Measurements from ENCODE around the gene PLOD3.

Gene PLOD3

DNA sequence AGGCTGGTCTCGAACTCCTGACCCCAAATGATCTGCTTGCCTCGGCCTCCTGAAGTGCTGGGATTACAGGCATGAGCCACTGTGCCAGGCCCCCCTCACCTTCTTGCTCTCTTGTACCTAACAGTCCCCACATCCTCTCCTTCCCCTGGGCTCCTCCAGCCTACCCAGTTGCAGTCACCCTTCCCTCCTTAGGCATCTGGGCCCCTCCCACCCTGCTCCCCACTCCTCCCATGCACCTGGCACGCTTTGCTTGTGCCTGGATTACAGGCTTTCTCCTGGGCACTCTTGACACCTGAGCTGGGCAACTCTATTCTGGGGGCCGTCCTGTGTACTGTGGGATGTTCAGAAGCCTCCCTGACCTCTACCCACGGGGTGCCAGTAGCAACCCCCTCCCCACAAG, 17.3 kb upstream of the PLOD3 start:
- peaks cover 32% of the 10 kb centered on the region for H3K27me3 Mint-ChIP-seq
- intact Hi-C loops (cut with micrococcal nuclease), result no loop called here
- H3K36me3 Mint-ChIP-seq (ENCODE audit: low read depth), result peaks cover 87% of the 10 kb centered on the region

DNA sequence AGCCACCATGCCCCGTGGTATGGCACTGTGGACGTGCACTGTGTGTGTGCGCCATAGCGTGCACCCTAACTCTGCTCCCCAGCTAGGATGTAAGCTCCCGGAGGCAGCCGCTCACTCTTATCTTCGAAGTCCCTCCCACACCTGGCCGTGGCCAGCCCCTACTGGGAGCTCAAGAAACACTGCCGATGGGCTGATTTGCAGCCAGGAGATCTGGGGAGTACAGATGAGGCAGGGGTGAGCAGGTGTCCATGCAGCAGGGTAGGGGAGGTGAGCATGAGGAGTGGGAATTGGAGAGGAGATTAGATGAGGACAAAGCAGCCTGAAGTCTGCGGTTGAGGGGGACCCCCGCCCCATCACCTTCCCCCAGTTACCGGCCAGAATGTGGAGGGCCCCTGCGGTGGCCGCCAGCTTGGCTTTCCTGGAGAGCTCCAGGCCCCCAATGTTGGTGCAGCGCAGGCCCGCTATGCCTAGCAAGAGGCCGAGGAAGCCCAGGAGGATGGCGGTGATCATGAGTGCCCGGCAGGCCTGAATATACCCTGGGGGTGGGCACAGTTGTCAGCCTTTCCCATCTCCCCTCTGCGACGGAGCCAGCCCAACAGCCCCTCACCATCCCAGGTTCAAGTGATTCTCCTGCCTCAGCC, 16.6 kb upstream of the PLOD3 start:
- peaks cover 24% of the 10 kb centered on the region for H3K4me1 Mint-ChIP-seq (ENCODE audit: low read depth)
- intact Hi-C loops (cut with micrococcal nuclease), result no loop called here
- H3K4me3 Mint-ChIP-seq, result no peak overlapping the region
- H3K9me3 Mint-ChIP-seq, result no peaks in the 10 kb centered on the region
- no peak overlapping the region for H3K27ac Mint-ChIP-seq
- H3K36me3 Mint-ChIP-seq (ENCODE audit: low read depth), result peaks cover 87% of the 10 kb centered on the region
- peaks cover 25% of the 10 kb centered on the region for H3K27me3 Mint-ChIP-seq

More for the DNA sequence above, 17.3 kb upstream of the PLOD3 start:
- H3K4me1 Mint-ChIP-seq (ENCODE audit: low read depth), result peaks cover 30% of the 10 kb centered on the region
- H3K4me3 Mint-ChIP-seq, result no peak overlapping the region
- no peak overlapping the region for H3K27ac Mint-ChIP-seq
- H3K9me3 Mint-ChIP-seq, result no peaks in the 10 kb centered on the region

DNA sequence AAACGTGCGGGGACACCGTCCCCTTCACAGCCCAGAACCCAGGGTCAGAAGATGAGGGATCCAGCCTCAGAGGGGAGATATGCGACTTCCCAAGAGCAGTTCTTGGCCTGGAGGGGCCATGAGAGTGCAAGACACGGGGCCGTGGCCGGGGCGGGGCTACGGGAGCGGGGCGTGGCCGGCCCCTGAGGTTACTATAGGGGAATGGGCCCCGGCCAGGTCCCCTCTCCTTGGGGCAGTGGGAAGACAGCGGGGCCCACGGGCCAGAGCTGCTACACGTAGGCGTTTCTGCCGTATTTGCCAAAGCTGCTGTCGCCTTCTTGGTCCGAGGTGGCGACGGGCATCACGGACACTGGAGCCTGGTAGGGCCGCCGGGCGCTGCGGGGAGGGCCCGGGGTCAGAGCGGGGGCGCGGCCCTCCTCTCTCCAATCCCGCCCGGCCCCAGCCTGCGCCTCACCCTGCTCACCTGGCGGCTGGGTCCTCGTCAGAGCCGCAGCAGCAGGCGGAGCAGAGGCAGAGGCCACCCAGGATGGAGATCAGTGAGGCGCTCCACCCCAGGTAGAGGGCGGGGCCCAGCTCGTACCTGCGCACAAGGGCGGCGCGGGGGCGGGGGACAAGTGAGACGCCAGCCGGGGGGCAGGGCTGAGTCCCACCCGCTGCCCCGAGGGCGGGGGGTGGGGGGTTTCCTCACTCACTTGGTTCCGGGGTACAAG, 14.9 kb upstream of the PLOD3 start:
- intact Hi-C loops (cut with micrococcal nuclease), result no loop called here
- no peaks in the 10 kb centered on the region for H3K9me3 Mint-ChIP-seq
- H3K36me3 Mint-ChIP-seq (ENCODE audit: low read depth), result peaks cover 87% of the 10 kb centered on the region
- no peak overlapping the region for H3K27ac Mint-ChIP-seq
- H3K4me1 Mint-ChIP-seq (ENCODE audit: low read depth), result peaks cover 7% of the 10 kb centered on the region
- no peak overlapping the region for H3K4me3 Mint-ChIP-seq
- H3K27me3 Mint-ChIP-seq, result peaks cover 10% of the 10 kb centered on the region

DNA sequence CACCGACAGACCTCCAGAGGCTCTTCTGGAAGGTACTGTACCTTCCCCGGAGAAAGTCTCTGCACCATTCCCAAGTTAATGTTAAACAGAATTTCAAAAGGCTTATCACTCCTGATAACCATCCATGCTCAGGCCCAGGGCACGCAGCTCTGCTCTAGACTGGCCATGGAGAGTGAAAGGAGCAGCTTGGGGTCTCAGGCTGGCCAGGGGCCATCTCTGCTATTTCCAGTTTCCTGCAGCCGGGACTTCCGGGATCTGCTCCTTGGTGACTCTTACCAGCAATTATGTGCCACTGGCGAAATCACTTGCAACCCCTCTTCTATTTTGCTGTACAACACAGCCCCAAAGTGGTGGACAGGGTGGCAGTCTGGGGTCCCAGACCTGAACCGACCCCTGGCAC, 14.3 kb upstream of the PLOD3 start:
- Mint-ChIP-seq H3K4me1 (ENCODE audit: low read depth) (peaks cover 7% of the 10 kb centered on the region), H3K9me3 (no peaks in the 10 kb centered on the region), H3K4me3 (no peak overlapping the region), H3K27ac (no peak overlapping the region), H3K36me3 (ENCODE audit: low read depth) (peaks cover 87% of the 10 kb centered on the region), H3K27me3 (peaks cover 5% of the 10 kb centered on the region)
- intact Hi-C loops (cut with micrococcal nuclease), result no loop called here

DNA sequence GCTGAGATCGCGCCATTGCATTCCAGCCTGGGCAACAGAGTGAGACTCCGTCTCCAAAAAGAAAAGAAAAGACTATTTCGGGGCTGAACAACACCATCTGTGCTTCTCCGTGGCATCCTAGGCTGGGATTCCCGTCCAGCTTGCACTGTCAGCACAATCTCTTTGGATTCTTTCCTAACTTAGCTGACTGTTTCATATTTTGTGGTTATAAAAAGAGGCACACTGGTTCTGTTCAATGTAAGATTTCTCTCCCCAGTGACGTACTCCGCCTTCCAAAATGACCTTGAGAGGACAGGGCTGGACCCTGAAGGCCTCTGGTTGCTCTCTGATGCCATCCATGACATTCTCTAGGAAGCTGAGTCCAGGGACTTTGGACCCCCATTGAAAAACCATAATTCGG, 9.3 kb upstream of the PLOD3 start:
- peaks cover 97% of the 10 kb centered on the region for H3K36me3 Mint-ChIP-seq (ENCODE audit: low read depth)
- H3K27ac Mint-ChIP-seq, result no peak overlapping the region

DNA sequence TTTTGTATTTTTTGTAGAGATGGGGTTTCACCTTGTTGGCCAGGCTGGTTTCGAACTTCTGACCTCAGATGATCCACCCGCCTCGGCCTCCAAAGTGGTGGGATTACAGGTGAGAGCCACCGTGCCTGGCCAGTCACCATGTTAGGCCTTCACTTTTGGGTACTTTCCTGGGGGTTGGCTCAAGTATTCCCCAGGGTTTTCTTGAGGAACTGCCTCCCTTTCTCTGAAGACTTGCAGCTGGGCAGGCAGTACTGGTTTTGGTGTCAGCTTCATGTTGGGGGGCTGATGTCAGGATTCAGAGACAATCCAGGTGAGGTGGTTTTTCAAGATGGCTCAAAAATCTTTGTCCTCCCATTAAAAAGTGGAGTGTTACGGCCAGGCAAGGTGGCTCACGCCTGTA, 8.3 kb upstream of the PLOD3 start:
- Mint-ChIP-seq H3K4me3 (no peak overlapping the region), H3K27ac (no peak overlapping the region), H3K36me3 (ENCODE audit: low read depth) (peaks cover 98% of the 10 kb centered on the region), H3K27me3 (no peaks in the 10 kb centered on the region), H3K4me1 (ENCODE audit: low read depth) (peaks cover 26% of the 10 kb centered on the region), H3K9me3 (no peaks in the 10 kb centered on the region)
- intact Hi-C loops (cut with micrococcal nuclease), result no loop called here

More for the DNA sequence above, 9.3 kb upstream of the PLOD3 start:
- peaks cover 20% of the 10 kb centered on the region for H3K4me1 Mint-ChIP-seq (ENCODE audit: low read depth)
- no peak overlapping the region for H3K4me3 Mint-ChIP-seq
- H3K27me3 Mint-ChIP-seq, result no peaks in the 10 kb centered on the region
- no peaks in the 10 kb centered on the region for H3K9me3 Mint-ChIP-seq
- intact Hi-C loops (cut with micrococcal nuclease), result no loop called here

DNA sequence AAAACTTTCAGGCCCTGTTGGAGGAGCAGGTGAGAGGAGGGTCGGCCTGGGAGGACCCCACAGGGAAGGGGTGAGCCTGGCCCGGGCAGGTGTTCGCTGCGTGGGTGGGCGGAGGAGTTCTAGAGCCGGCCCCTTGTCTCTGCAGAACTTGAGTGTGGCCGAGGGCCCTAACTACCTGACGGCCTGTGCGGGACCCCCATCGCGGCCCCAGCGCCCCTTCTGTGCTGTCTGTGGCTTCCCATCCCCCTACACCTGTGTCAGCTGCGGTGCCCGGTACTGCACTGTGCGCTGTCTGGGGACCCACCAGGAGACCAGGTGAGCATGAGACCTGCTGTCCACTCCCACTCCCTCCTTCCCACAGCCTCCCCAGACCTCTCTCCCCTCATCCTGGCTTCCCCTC, 6.1 kb upstream of the PLOD3 start:
- H3K36me3 Mint-ChIP-seq (ENCODE audit: low read depth), result peaks cover 82% of the 10 kb centered on the region
- peaks cover 41% of the 10 kb centered on the region for H3K4me1 Mint-ChIP-seq (ENCODE audit: low read depth)
- H3K27ac Mint-ChIP-seq, result no peak overlapping the region
- H3K9me3 Mint-ChIP-seq, result no peaks in the 10 kb centered on the region
- H3K27me3 Mint-ChIP-seq, result no peaks in the 10 kb centered on the region
- intact Hi-C loops (cut with micrococcal nuclease), result no loop called here
- no peak overlapping the region for H3K4me3 Mint-ChIP-seq

DNA sequence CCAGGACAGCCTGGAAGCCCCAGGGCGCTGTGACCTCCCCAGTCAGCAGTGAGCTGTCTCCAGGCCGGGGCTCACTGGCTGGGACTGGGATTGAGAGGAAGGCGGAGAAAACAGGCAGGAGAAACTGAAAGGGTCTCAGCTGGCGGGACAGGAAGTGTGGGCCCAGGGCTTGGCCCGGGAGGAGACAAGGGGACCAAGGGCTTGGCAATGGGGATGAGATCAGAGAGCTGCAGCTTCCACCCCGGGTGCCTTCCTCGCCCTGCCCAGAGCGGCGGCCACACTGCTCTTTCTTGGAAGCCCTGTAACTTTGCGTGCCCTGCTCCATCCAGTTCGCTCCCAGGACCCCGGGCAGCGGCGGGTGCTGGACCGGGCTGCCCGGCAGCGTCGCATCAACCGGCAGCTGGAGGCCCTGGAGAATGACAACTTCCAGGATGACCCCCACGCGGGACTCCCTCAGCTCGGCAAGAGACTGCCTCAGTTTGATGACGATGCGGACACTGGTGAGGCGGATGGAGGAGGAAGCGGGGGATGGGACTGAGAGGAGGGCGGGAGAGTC, 5.0 kb upstream of the PLOD3 start:
- intact Hi-C loops (cut with micrococcal nuclease), result no loop called here
- Mint-ChIP-seq H3K36me3 (ENCODE audit: low read depth) (peaks cover 78% of the 10 kb centered on the region), H3K27ac (peak overlapping the region; percentile 10)

DNA sequence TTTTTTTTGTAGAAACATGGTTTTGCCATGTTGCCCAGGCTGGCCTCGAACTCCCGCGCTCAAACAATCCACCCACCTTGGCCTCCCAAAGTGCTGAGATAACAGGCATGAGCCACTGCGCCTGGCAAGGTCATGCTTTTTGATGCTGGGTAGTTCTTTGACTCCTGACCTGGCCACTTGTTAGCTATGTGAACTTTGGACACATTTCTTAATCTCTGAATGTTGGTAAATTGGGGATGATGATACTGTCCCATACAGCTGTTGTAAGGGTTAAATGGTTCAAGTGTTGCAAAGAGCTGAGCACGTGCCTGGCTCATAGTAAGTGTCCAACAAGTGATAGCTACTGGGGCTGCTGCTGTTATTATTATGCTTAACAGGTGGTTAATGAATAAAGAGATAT, 2.9 kb upstream of the PLOD3 start:
- Mint-ChIP-seq H3K4me3 (no peak overlapping the region), H3K9me3 (no peaks in the 10 kb centered on the region), H3K27me3 (no peaks in the 10 kb centered on the region), H3K36me3 (ENCODE audit: low read depth) (peaks cover 78% of the 10 kb centered on the region), H3K27ac (no peak overlapping the region), H3K4me1 (ENCODE audit: low read depth) (peaks cover 62% of the 10 kb centered on the region)
- intact Hi-C loops (cut with micrococcal nuclease), result no loop called here

More for the DNA sequence above, 5.0 kb upstream of the PLOD3 start:
- no peak overlapping the region for H3K4me3 Mint-ChIP-seq
- no peaks in the 10 kb centered on the region for H3K9me3 Mint-ChIP-seq
- H3K27me3 Mint-ChIP-seq, result no peaks in the 10 kb centered on the region
- peaks cover 45% of the 10 kb centered on the region for H3K4me1 Mint-ChIP-seq (ENCODE audit: low read depth)

DNA sequence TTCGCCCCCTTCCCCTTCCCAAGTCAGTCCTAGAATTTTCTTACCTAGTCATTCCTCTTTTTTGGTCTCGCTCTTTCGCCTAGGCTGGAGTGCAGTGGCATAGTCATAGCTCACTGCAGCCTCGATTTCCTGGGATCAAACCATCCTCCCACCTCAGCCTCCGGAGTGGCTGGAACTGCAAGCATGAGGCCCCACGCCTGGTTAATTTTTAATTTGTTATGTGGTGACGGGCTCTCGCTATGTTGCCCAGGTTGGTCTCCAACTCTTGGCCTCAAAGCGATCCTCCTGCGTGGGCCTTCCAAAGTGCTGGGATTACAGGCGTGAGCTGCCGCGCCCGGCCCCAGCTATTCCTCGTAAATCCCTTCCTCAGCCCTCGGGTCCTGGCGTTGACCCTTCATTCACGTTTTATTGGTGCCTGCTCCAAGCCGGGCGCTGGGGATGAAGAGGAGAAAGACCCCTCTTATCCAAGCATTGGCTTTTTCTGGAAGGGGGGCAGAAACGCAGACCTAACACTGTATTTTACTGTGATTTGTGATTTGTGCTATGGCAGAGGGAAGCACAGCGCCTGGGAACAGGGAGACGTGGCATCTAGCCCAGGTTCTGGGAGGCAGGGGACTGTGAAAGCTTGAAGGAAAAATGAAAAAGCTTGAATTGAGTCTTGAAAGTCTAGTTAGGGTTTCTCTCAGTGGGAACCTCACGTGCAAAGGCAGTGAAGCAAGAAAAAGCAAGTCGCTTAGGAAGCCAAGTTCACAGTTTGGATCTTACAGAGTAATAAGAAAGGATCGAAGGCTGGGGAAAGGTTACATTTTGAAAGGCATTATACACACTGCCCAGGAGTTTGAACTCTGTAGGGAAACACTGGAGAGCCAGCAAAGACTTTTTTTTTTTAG, 1.1 kb upstream of the PLOD3 start:
- Mint-ChIP-seq H3K27ac (peak overlapping the region; percentile 88), H3K9me3 (no peaks in the 10 kb centered on the region), H3K4me1 (ENCODE audit: low read depth) (peaks cover 68% of the 10 kb centered on the region), H3K36me3 (ENCODE audit: low read depth) (peaks cover 78% of the 10 kb centered on the region), H3K27me3 (no peaks in the 10 kb centered on the region), H3K4me3 (peak overlapping the region; percentile 98)
- intact Hi-C loops (cut with micrococcal nuclease), result no loop called here

DNA sequence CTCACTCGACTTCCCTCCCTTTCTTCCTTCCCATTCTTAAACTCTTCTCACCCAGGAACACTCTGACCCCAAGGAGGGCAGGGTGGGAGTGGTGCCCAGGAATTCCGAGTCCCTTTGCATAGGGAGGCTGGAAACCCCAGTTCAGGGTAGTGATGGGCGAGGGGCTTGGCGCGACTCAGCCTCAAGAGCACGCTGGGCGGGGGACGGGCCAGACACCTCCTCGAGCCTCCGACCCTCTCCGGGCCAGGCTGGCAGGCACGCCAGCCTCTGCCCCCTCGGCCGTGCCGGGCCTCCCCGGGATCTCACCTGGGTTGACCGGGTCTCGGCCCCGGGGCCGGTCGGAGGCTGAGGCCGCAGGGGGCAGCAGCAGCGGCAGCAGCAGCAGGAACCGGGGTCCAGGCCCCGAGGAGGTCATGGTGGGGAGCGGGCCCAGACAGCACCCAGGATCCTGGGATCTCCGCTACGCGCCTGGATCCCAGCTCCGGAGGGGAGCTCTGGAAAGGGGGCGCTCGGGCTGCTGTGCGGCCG, 457 bp downstream of the PLOD3 start:
- intact Hi-C loops (cut with micrococcal nuclease), result loop anchor here (1.0 kb wide), 1 partner anchor 27 kb away; no protein-coding TSS in a partner anchor
- peaks cover 58% of the 10 kb centered on the region for H3K4me1 Mint-ChIP-seq (ENCODE audit: low read depth)
- peaks cover 78% of the 10 kb centered on the region for H3K36me3 Mint-ChIP-seq (ENCODE audit: low read depth)
- H3K27ac Mint-ChIP-seq, result peak overlapping the region; percentile 88
- H3K4me3 Mint-ChIP-seq, result peak overlapping the region; percentile 98
- H3K9me3 Mint-ChIP-seq, result no peaks in the 10 kb centered on the region
- no peaks in the 10 kb centered on the region for H3K27me3 Mint-ChIP-seq

DNA sequence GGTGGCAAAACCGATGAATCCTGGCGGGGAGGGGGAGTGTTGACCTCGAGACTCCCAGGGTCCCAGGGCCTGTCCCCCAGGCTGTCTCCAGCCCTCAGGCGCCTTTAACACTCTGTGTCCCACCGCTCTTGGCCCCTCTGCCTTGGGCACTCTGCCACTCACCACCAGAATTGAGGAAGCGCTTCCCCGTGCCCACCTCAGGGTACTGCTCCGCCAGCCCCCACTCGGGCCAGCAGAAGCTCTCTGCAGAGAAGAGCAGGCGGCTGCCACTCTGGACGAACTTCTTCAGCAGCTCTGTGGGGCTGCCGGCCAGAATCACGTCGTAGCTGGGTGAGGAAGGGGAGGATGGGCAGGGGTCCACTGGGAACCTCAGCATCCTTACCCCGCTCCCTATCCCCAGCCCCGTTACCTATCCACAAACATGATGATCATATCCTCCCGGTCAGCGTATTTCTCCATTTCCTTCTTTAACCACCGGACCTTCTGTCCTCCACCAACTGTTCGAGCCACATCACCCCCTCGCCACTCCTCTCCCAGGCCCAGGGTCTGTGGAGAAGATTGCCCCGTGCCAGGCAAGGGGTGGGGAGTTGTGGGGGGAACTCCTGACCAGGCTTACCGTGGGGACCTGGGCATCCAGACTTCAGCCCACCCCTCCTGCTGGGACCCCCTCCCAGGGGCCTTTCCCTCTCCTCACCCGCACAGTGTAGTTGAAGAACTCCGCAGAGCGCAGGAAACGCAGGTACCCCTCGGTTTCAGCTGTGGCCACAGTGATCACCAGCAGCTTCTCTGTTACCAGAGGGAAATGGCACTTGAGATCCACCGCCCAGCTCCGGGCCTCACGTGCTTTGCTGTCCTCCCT, 1.2 kb downstream of the PLOD3 start:
- H3K36me3 Mint-ChIP-seq (ENCODE audit: low read depth), result peaks cover 78% of the 10 kb centered on the region
- H3K27me3 Mint-ChIP-seq, result no peaks in the 10 kb centered on the region
- intact Hi-C loops (cut with micrococcal nuclease), result no loop called here
- no peaks in the 10 kb centered on the region for H3K9me3 Mint-ChIP-seq
- H3K4me1 Mint-ChIP-seq (ENCODE audit: low read depth), result peaks cover 51% of the 10 kb centered on the region
- peak overlapping the region; percentile 88 for H3K27ac Mint-ChIP-seq
- peak overlapping the region; percentile 98 for H3K4me3 Mint-ChIP-seq

DNA sequence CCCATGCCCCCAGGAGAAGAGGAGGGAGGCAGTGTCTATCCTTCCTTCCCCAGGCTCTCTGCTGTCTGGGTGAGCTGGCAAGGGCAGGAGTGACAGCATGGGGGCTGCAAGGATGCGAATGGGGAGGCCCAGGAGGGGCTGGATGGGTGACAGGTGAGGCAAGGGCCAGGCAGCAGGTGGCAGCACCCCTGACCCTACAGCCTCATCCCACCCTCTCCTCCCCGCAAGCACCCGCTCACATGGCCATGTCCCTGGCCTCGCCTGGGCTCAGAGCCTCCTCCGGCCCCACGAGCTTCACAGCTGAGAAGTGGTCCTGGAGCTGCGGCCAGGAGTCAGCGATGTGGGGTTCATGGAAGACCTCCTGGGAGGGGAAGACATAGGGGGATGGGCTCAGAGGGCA, 5.4 kb downstream of the PLOD3 start:
- H3K27ac Mint-ChIP-seq, result no peak overlapping the region
- intact Hi-C loops (cut with micrococcal nuclease), result no loop called here
- peaks cover 100% of the 10 kb centered on the region for H3K36me3 Mint-ChIP-seq (ENCODE audit: low read depth)
- no peak overlapping the region for H3K4me3 Mint-ChIP-seq
- H3K9me3 Mint-ChIP-seq, result no peaks in the 10 kb centered on the region
- peaks cover 23% of the 10 kb centered on the region for H3K4me1 Mint-ChIP-seq (ENCODE audit: low read depth)
- H3K27me3 Mint-ChIP-seq, result no peaks in the 10 kb centered on the region

Measured in dendritic cell treated with granulocyte-macrophage colony-stimulating factor and Interleukin-4, amounts not matched to agents 40 ng/mL and 50 ng/mL, for 4 days (primary cell).